SK-N-DZ (cell line): Measurements from ENCODE around the gene DDX21.
"Not testable (repeated sequence)": the region's sequence is repeated elsewhere in the genome, so short reads cannot be mapped to it uniquely, and the experiment has no call there.

ENCODE experiments used
- DNase-seq: peaks from one replicate; pipeline ENCODE4 v3.0.0-alpha.2; 2015; ENCODE audit warnings: low spot score
- small RNA-seq, 2 experiments: library from RNA; depleted of rRNA; stranded (forward); fragments of <200 nt; gene quantifications; one replicate each; pipeline ENCODE3, GENCODE V24; 2014

Gene DDX21

GRCh38 chr10:68988530-68989316 is 32.8 kb downstream of the DDX21 start, which contains the start of gene KIFBP:
Gene KIFBP, plus strand, starts transcription at chr10:68988803. Its CDS starts 30 bp downstream, at chr10:68988833.
- peak; percentile 97 for DNase-seq

GRCh38 chr10:68989317-68989990 is 33.5 kb downstream of the DDX21 start:
- no peak for DNase-seq

GRCh38 chr10:68992636-68993440 is 36.9 kb downstream of the DDX21 start:
- DNase-seq = no peak

GRCh38 chr10:68997211-68997610 is 41.2 kb downstream of the DDX21 start:
- no peak for DNase-seq

- DNase-seq = no peak
Measured at GRCh38 chr10:69004821-69005220, 48.9 kb downstream of the DDX21 start.

GRCh38 chr10:69005704-69006485 is 49.9 kb downstream of the DDX21 start:
- DNase-seq = no peak

- no peak for DNase-seq
Measured at GRCh38 chr10:69007260-69007659, 51.3 kb downstream of the DDX21 start.

- DNase-seq = no peak
Measured at GRCh38 chr10:69009360-69009759, 53.4 kb downstream of the DDX21 start.

- DNase-seq = no peak
Measured at GRCh38 chr10:69010151-69010640, 54.2 kb downstream of the DDX21 start.

GRCh38 chr10:69012778-69013177 is 56.8 kb downstream of the DDX21 start:
- DNase-seq = not testable (repeated sequence)

- no peak for DNase-seq
Measured at GRCh38 chr10:69014171-69014570, 58.2 kb downstream of the DDX21 start.

GRCh38 chr10:69018613-69019012 is 62.6 kb downstream of the DDX21 start:
- no peak for DNase-seq

- no peak for DNase-seq
Measured at GRCh38 chr10:69022611-69023010, 66.6 kb downstream of the DDX21 start.

- no peak for DNase-seq
Measured at GRCh38 chr10:69025370-69025896, 69.5 kb downstream of the DDX21 start.

- no peak for DNase-seq
Measured at GRCh38 chr10:69033256-69033655, 77.3 kb downstream of the DDX21 start.

Small RNAs within 50 kb of the gene (small RNA-seq; reads per million reads assigned to genes)
- 0 reads per million in 2 experiments for gene RNU6-571P
